NCI-H2081 (cell line): ENCODE results near the gene TEN1.

Experiments used
- DNase-seq, 2 experiments: peaks; one replicate each; lab custom pipeline; 2025; lab: John Stamatoyannopoulos, UW

The TEN1 gene

DNA sequence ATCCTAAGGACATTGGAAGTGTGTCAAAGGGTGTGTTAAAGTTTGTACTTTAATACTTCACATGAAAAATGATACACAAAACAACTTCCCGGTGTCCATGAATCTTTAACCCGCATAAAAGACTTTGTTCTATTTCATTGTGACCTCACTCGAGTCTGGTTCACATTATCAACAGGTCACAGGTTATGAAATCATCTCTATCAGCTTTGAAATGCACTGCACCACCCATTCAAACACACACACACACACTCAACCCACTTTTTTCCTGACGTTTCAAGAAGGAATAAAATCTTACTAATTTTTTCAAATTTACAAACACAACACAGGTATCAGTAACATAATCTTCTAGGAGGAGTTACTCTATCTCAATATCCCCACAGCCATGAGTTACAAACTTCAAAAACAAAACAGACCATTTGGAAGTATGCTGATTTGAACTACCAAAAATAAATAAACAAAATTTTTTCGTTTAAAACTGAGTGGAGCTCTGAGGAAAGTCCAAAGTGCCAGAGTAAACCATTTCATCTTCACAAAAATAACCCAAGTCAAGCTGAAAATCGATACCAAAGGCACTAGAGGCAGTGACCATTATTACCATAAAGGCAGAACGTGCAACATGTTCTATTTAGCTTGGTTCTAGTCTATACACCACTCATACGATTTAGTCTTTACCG lies 2.7 kb upstream of the TEN1 start:
- no peak for DNase-seq

DNA sequence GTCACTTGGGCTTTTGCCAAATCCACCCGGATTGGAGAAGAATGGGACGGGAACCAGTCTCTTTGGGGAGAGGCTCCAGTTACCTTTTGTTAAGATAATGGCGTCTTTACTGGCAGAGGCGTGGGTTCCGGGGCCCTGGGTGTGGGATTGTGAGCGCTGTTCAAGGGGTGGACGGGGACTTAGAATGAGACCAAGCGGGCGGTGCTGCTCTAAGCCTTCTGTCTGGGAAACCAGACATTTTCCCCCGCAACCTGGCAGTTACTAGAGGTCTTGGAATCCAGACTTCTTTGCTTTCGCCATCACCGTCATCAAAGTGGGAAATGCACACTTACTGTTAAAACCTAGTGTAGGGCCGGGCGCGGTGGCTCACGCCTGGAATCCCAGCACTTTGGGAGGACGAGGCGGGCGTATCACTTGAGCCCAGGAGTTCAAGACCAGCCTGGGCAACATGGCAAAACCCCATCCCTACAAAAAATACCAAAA lies 706 bp downstream of the TEN1 start:
- DNase-seq: no peak

DNA sequence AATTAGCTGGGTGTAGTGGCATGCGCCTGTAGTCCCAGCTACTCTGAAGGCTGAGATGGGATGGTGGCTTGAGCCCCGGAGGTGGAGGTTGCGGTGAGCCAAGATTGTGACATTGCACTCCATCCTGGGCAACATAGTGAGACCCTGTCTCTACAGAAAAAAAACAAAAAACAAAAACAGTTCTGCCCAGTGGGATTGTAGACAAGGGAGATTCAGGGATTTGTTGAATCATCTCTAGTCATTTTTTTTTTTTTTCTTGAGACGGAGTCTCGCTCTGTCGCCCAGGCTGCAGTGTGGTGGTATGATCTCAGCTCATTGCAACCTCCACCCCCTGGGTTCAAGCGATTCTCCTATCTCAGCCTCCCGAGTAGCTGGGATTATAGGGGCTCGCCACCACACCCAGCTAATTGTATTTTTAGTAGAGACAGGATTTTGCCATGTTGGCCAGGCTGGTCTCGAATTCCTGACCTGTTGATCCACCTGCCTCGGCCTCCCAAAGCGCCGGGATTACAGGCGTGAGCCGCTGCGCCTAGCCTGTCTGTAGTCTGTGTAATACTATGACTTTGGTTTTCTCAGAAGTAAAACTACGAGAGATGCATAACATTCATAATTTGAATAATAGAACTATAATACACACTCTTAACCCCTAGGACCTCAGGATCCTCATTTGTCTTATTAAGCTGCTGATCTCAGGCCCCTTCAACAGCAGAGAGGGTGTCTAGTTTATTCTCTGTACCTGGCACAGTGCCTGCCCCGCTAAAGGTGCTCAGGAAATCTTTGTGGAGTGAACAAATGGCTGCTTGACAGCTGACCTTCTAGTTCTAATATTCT lies 1.4 kb downstream of the TEN1 start:
- no peak for DNase-seq

DNA sequence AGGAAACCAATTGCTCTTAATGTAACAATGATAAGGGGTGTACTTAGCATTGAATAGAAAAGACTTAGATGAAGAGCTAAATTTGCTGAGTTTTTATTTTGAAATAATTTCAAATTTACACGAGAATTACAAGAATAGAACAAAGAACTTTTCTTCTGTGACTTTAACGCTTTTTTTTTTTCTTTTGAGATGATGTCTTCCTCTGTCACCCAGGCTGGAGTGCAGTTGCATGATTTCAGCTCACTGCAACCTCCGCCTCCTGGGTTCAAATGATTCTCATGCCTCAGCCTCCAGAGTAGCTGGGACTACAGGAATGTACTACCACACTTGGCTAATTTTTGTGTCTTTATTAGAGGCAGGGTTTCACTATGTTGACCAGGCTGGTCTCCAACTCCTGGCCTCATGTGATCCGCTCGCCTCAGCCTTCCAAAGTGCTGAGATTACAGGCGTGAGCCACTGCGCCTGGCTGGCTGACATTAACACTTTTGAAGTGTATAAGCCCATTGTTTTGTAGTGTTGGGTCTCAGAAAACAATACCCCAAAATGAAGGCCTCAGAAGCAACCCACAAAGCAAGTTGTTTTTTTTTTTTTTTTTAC lies 2.1 kb downstream of the TEN1 start:
- no peak for DNase-seq

DNA sequence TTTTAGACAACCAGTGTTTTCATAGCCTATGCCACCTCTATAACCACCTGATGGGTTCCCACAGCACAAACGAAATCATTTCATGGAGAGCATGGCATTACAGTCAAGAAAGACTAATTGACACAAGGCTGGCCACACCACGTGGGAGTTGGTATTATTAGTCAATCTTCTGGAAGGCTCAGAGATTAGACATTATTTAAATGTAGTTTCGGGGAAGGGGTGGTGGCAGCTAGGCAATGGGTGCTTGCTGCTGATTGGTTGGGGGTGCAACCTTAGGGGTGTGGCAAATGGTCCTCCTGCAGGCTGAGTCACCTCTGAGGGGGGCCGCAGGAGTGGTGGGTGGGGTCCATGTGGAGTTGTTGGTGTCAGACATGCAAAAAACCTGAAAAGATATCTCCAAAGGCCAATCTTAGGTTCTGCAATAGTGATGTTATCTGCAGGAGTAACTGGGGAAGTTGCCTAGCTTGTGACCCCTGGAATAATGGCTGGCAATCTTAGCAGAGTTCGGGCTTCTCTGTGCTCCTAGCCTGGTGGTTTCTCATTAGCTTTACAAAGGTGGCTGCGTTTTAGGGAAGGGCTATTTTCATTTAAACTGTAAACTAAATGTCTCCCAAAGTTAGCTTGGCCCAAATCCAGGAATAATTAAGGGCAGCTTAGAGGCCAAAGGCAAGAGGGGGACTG lies 4.6 kb downstream of the TEN1 start:
- DNase-seq: no peak

DNA sequence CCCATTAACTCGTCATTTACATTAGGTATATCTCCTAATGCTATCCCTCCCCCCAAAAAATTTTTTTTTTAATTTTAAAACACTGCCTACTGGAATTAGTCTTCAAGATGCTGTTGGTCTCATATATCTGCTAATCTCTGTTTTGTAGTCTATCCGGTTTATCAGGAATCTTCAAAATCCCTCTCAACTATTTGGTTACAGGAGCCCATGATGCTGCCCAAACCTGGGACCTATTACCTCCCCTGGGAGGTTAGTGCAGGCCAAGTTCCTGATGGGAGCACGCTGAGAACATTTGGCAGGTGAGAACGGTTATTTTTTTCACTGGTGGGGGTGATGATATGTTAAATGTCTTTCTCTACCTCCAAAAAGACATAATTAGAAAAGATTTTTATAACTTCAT lies 6.9 kb downstream of the TEN1 start:
- DNase-seq: no peak

DNA sequence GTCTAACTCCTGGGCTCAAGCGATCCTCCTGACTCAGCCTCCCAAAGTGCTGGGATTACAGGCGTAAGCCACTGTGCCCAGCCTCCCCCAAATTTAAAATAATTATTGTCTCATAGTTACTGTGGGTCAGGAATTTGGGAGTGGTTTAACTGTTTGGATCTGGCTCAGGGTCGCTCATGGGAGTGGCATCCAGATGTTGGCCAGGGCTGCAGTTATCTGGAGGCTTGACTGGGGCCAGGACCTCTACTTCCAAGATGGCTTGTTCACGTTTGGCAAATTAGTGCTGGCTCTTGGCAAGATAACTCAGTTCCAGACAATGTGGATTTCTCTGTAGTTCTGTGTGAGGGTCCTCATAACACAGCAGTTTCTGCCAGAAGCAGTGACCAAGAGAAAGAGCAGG lies 8.0 kb downstream of the TEN1 start:
- no peak for DNase-seq

DNA sequence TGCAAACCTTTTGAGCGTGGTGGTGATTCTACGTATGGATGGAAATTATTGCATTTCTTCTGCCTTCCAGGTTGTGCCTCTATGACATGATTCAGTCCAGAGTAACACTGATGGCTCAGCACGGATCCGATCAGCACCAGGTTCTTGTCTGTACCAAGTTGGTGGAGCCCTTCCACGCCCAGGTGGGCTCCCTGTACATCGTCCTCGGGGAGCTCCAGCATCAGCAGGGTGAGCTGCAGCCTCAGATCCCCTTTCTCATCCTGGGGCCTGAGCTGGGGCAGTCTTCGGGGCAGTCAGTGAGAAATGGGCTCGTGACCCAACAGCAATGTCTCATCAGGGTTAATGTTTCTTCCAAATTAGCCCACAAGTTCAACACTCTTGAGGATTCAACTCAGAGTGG lies 12.4 kb downstream of the TEN1 start:
- no peak for DNase-seq

DNA sequence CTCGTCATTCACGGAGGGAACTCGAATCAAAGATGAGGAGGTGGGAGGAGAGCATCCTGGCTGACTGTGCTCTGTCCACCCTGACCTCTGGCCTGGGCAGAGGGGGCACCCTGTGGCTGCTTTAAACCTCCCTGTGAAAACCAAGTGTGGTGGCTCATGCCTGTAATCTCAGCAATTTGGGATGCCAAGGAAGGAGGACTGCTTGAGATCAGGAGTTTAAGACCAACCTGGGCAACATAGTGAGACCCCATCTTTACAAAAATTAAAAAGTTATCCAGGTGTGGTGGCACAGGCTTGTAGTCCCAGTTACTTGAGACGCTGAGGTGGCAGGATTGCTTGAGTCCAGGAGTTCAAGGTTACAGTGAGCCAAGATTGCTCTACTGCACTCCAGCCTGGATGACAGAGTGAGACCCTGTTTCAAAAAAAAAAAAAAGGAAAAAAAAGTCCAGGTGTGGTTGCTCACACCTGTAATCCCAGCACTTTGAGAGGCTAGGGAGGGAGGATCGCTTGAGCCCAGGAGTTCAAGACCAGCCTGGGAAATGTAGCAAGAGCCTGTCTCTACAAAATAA lies 15.8 kb downstream of the TEN1 start:
- no peak for DNase-seq

DNA sequence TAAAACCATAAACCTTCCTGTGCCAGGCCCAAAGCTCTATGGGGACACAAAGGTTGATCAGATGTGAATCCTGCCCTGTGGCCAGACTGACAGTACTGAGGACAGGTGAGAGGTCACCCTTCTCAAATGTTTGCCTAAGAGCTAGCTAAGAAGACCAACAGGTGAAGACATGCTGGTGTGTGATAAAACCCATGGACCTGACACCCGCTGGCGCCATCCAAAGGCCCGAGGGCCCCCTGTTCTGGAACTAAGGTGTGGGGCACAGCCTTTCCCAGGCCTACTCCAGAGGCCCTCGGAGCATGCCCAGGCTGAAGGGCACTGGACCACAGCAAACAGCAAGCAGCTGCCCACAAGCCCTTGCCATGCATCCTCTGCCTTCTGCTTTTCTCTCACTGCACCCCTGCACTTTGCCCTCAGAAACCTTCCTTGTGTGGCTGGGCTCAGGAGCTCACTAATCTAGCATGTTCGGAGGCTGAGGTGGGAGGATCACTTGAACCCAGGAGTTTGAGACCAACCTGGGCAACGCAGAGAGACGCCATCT lies 16.4 kb downstream of the TEN1 start:
- no peak for DNase-seq

DNA sequence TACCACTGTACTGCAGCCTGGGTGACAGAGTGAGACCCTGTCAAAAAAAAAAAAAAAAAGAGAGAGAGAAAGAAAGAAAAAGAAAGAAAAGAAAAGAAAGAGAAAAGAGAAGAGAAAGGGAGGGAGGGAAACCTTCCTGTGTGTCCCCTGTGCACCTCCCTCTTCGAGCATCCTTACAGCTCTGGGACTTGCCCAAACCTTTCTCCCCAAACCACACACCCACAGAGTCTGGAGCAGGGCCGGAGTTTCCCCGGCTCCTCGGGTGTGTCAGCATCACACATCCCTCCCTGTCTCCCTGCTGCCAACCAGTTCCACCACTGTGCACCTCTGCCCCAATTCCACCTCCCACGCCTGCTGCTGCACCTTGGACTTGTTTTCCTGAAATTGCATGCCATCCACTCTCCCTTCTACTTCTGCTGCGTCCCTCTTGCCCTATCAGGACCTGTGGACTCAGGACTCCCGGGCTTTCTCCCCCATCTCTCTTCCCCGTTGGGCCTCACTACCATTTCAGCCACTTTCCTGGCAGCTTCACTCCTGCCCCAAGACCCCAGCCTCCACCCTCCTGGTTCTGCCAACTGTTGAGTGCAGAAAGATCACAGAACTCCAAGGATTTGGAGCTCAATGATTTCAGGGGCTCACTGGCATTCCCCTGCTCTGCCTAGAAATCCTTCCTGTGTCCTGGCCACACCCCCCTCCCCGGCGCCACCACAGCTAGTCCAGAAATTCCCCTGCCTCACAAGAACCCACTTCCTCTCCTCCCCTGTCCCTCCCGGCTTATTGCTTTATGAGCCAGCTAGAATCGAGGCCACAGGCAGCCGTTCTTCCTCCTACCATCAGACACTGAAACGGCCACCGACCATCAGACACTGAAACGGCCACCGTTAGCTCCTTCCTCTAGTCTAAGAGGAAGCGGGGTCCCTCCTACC lies 17.9 kb downstream of the TEN1 start:
- DNase-seq: no peak

DNA sequence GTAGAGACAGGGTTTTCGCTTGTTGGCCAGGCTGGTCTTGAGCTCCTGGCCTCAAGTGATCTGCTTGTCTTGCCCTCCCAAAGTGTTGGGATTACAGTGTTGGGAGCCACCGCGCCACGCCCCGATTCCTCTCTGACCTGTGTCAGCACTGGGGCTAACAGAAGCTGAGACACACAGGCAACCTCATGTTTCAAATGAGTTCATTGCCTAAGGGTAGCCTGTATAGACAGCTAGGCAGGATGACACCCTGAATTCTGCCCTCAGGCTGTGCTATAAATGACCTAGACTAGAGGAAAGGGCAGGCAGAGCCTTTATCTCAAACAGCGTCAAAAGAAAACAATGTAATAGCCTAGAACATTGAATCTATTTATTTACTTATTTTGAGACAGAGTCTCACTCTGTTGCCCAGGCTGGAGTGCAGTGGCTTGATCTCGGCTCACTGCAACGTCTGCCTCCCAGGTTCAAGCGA lies 19.3 kb downstream of the TEN1 start:
- no peak for DNase-seq

DNA sequence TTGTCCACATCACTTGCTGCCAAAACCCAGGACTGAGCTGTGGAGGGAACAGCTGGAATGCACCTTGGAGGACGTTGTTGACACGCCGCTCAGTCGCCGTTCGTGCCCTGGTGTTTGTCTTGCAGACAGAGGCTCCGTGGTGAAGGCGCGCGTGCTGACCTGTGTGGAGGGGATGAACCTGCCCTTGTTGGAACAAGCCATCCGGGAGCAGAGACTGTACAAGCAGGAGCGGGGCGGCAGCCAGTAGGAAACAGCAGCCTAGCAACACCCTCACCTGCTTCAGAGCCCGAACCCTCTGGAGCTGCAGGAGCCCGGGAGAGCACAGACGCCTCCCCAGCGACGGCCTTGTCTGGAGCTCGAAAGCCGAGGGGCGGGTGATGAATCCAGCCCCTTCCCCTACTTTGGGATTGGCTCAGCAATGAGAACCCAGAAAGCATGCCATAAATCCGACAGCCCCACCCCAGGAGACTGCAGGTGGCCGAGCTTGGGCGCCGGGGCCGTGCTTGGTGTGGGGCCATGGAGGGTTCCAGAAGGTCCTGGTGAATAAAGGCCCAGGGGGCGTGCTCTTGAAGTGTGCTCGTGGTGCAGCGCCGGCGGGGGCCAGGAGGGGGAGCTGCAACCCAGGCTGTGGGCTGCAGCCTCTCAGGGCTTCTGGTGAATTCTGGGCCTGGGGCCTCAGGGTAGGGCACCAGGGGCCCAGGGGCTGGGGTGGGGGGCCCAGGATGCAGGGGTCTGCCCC lies 21.1 kb downstream of the TEN1 start:
- peak; percentile 51 to 58 for DNase-seq

DNA sequence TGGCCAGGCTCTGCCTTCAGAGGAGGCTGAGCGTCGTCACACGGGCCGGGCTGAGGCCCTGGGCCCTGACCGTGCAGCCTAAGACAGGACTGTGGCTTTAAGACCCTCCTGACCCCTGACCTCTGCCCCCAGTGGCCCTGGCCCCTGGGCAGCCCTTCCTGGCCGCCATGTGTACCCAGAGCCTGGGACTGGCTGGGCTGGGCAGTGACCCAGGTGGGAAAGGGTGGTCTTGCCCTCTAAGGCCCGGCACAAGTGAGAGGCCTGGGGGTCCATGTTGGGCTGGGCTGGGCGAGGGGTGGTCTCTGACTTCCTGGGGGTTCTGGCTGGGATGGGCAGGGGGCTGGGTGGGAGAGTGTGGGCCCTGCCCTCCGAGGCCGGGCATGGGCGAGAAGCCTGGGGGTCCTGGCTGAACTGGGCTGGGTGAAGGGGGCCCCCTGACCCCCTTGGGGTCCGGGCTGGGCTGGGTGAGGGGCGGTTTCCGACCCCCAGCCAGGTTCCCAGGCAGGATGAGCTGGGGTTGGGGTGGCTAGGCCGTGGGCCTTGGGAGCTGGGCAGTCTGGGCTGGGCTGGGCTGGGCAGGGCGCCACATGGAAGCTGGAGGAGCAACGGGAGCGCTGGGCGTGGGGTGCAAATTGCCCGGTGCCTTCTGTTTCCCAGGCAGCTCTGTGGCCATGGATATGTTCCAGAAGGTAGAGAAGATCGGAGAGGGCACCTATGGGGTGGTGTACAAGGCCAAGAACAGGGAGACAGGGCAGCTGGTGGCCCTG lies 21.9 kb downstream of the TEN1 start, which contains the start of gene CDK3:
Gene CDK3, plus strand, starts transcription at position 101 of the 767 bp plus-strand sequence. Its CDS starts 571 bp downstream, at position 672.
- DNase-seq: no peak

DNA sequence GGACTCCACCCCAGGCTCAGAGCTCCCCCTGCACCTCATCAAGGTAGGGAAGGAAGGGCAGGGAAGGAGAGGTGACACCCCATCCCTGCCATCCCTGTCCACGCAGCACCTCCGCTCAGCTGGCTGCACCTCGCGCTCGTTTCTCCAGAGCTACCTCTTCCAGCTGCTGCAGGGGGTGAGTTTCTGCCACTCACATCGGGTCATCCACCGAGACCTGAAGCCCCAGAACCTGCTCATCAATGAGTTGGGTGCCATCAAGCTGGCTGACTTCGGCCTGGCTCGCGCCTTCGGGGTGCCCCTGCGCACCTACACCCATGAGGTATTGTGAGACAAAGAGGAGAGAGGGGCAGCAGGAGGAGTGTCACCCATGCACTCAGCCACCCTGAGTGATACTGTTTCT lies 23.1 kb downstream of the TEN1 start:
- DNase-seq: no peak

DNA sequence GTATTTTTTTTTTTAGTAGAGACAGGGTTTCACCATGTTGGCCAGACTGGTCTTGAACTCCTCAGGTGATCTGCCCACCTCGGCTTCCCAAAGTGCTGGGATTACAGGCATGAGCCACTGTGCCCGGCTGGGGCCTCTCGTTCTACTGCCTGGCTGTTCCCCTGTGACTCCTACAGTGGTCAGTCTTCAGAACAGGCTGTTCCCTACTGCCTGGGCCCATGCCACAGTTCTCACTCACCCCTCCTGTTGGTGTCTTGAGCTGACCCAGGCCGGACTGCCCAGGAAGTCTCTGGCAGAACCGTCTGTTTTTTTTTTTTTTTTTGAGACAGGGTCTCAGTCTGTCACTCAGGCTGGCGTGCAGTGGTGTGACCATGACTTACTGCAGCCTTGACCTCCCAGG lies 24.9 kb downstream of the TEN1 start:
- no peak for DNase-seq

DNA sequence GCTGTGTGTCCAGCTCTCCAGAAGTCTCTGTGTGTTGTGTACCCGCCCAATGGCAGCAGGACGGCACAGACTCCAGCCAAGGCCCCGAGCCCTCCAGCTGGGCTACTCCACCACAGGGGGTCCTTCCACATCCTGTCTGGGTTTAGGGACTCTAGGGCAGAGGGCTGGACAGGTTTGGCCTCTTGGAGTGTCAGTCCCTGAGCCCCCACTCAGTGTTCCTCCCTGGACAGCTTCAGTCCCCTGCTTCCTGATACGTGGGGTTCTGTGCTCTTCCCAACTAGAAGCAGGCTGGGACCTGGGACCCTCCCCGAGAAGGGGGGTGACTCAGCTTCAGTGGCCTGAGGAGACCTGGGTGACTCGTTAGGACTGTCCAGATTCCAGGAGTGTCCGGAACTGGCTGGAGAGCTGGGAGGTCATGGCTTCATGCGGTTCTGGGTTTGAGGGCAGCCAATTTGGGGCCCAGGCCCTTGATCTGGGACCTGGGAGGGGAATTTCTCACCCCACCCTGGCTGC lies 25.8 kb downstream of the TEN1 start:
- DNase-seq: no peak

DNA sequence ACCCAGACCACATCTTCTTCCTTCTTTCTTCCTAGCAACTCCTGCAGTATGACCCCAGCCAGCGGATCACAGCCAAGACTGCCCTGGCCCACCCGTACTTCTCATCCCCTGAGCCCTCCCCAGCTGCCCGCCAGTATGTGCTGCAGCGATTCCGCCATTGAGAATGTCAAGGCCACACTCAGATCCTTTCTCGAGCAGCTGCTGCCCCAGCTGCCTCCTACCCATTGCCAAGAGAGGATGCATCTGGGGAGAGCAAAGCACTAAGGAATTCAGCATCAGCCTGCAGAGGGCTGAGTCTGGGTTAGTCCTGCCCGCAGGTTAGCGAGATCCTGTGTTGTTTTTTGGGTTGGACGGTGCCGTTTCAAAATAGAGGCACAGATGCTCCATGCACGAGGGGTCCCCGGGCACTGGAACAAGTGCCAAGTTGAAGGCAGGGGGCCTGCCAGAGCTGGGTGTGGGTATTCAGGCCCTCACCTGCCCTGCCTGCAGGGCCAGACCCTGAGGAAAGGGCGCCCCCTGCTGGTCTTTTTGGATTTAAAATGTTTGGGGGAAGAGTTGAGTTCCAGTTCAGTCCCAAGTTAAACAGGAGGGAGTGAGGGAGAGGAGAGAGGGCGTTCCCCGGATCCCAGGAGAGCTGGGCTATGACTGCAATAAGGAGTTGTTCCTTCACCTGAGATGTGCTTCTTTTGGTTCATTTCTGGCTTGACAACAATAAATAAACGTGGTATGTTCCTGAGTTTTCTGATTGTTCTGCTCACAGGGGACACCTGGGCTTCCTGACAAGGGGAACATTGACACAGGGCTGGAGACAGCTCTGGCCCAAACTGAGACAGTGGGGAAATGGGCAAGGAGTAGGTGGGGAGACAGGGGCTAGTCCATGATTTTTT lies 26.5 kb downstream of the TEN1 start:
- peak; percentile 75 to 84 for DNase-seq
